K562 (cell line): Measurements from ENCODE around the gene ARFGAP1. TPM values are rescaled to one million over a fixed set of nuclear protein-coding genes. Genes with fewer than 3 reads are reported as not detected.
A peak's percentile ranks its signal among the peaks of the same experiment; 100 is the strongest.

Source experiments
- ATAC-seq: fragments of 200-7000 bp; cut with Tn5 transposase; 3 replicates; pipeline ENCODE4 v1.9.1; 2020; ENCODE audit warnings: moderate library complexity
- BruUV-seq: library from RNA; stranded (reverse); fragments of 400-500 nt; replicated peaks from 2 replicates; lab custom pipeline; 2021; lab: Mats Ljungman, UMichigan
- CTCF ChIA-PET: fragments of 300-600 bp; formaldehyde crosslinking; extraction: SDS; loops from one replicate; lab custom pipeline; 2021; ENCODE audit warnings: low intra/inter-chr PET ratio; lab: Yijun Ruan, JAX
- POLR2A ChIA-PET: fragments of 300-600, 350-650 bp; sonication (Branson Sonifier 250); formaldehyde crosslinking; extraction: SDS; loops from one replicate; lab custom pipeline; 2021; ENCODE audit warnings: antibody characterized with exemption, inconsistent platforms; lab: Yijun Ruan, JAX
- DNase-seq, 4 experiments: peaks; one replicate each; pipeline versions ENCODE4 v3.0.0 to v3.0.0-alpha.2; 2011 to 2018; ENCODE audit warnings: low spot score in 3 of 4, mixed read lengths in 3 of 4; ENCODE audit errors: extremely low read depth in 1 of 4
- FAIRE-seq: peaks from 2 replicates; lab custom pipeline; 2011; peaks lifted over from hg19 to GRCh38; lab: Jason Lieb, UNC
- H2AFZ ChIP-seq: 2 replicates; pipeline ENCODE4 v1.6.0; 2011; ENCODE audit warnings: low read depth, low read length, control low read depth, inconsistent platforms
- H3K27ac ChIP-seq: fragments of 200-600 bp; 3 replicates; pipeline ENCODE4 v1.8.0; 2011; ENCODE audit warnings: low read depth, mild to moderate bottlenecking, control low read depth, inconsistent platforms, low read length, moderate library complexity, mixed read lengths; ENCODE audit errors: extremely low read depth
- H3K27me3 ChIP-seq, 2 experiments: fragments of 300-600 bp in 1 of 2; 2 replicates in 1 of 2; 3 replicates in 1 of 2; pipeline versions ENCODE4 v1.6.0 to v1.8.0; 2011; ENCODE audit warnings: inconsistent platforms in 2 of 2, low read length in 2 of 2, mild to moderate bottlenecking in 1 of 2, mixed read lengths in 1 of 2, moderate library complexity in 1 of 2; ENCODE audit not compliant: control insufficient read depth in 2 of 2, insufficient read depth in 2 of 2
- H3K36me3 ChIP-seq: fragments of 300-600 bp; 3 replicates; pipeline ENCODE4 v1.8.0; 2011; ENCODE audit warnings: mild to moderate bottlenecking, low read length, inconsistent platforms; ENCODE audit not compliant: control insufficient read depth, insufficient read depth
- H3K4me1 ChIP-seq, 2 experiments: fragments of 200-600 bp in 1 of 2; replicated peaks in 1 of 2; 2 replicates in 1 of 2; 3 replicates in 1 of 2; pipeline versions ENCODE4 v1.5.1 to v1.8.0; 2011; ENCODE audit warnings: inconsistent platforms in 2 of 2, low read length in 2 of 2, mild to moderate bottlenecking in 1 of 2, mixed read lengths in 1 of 2, moderate library complexity in 1 of 2; ENCODE audit not compliant: control insufficient read depth in 2 of 2, insufficient read depth in 2 of 2
- H3K4me2 ChIP-seq: 2 replicates; pipeline ENCODE4 v1.6.1; 2011; ENCODE audit warnings: low read length, control low read depth, inconsistent platforms, mixed read lengths; ENCODE audit not compliant: insufficient read depth
- H3K4me3 ChIP-seq: fragments of 200-600 bp; sonication (generic), shearing (Covaris generic); 2 replicates; pipeline ENCODE4 v1.5.1; 2016; ENCODE audit warnings: control low read depth, inconsistent platforms
- H3K79me2 ChIP-seq: fragments of 200-600 bp; 3 replicates; pipeline ENCODE4 v1.8.0; 2011; ENCODE audit warnings: low read length, inconsistent platforms; ENCODE audit not compliant: control insufficient read depth, insufficient read depth
- H3K9ac ChIP-seq, 2 experiments: 2 replicates each; pipeline versions ENCODE4 v1.6.0 to v1.6.1; 2011; ENCODE audit warnings: low read depth in 2 of 2, low read length in 2 of 2, control low read depth in 1 of 2, inconsistent platforms in 1 of 2, mild to moderate bottlenecking in 1 of 2, mixed read lengths in 1 of 2; ENCODE audit not compliant: insufficient read depth in 1 of 2
- H3K9me1 ChIP-seq: one replicate; pipeline ENCODE4 v1.6.0; 2011; ENCODE audit warnings: inconsistent platforms, mild to moderate bottlenecking, low read length, moderate library complexity; ENCODE audit not compliant: control insufficient read depth, insufficient read depth
- H3K9me3 ChIP-seq: replicated peaks from 2 replicates; pipeline ENCODE4 v1.5.1; 2011; ENCODE audit warnings: low read depth, low read length, inconsistent platforms; ENCODE audit not compliant: control insufficient read depth, insufficient read depth
- H4K20me1 ChIP-seq: replicated peaks from 2 replicates; pipeline ENCODE4 v1.6.1; 2011; ENCODE audit warnings: low read length, inconsistent platforms, mixed read lengths; ENCODE audit not compliant: control insufficient read depth, insufficient read depth
- EGR1 ChIP-seq: fragments of 450-650 bp; conservative IDR thresholded peaks from 2 replicates; pipeline ENCODE4 v1.6.1; 2017; ENCODE audit warnings: mild to moderate bottlenecking
- SAFB2 ChIP-seq: fragments of 200-400 bp; formaldehyde crosslinking; IDR thresholded peaks from 2 replicates; pipeline ENCODE4 v1.6.1; 2018; ENCODE audit warnings: borderline replicate concordance, low read length, low read depth, moderate library complexity; ENCODE audit not compliant: severe bottlenecking
- SREBF1 ChIP-seq: fragments of 150-350 bp; IDR thresholded peaks from 2 replicates; pipeline ENCODE4 v1.6.1; 2014; ENCODE audit warnings: antibody characterized with exemption, low read depth, low read length, borderline replicate concordance
- ZFP36 ChIP-seq: fragments of 150-350 bp; IDR thresholded peaks from 2 replicates; pipeline ENCODE4 v1.6.1; 2018; ENCODE audit warnings: low read length, low read depth; ENCODE audit not compliant: partially characterized antibody
- WGBS: fragments of 100-300 bp; shearing (Covaris generic); methylation state at CpG from one replicate; pipeline ENCODE4 v1.1.6; 2016; ENCODE audit warnings: low coverage, mixed read lengths; ENCODE audit not compliant: insufficient coverage; ENCODE audit errors: missing lambda C conversion rate; 5-methylcytosine and 5-hydroxymethylcytosine counted together
- in situ Hi-C: fragments of 300-500 bp; cut with MboI; formaldehyde crosslinking; loops from 4 replicates; pipeline ENCODE4 v1.15.0; 2018; ENCODE audit warnings: inconsistent platforms, mixed read lengths
- intact Hi-C: fragments of 100-400 bp; cut with micrococcal nuclease; formaldehyde crosslinking; loops from 2 replicates; pipeline ENCODE4 v1.14.2; 2022
- polyA plus RNA-seq, 8 experiments: library from polyadenylated mRNA; depleted of rRNA in 4 of 8; stranded (reverse) in 5 of 8; unstranded in 3 of 8; fragments of >200 nt; fragmentation: Nextera tagmentation in 2 of 8; fragmentation: Illumina TruSeq in 1 of 8; extraction: Ambion mirVana in 2 of 8; extraction: Trizol in 1 of 8; gene quantifications; 2 replicates each; pipeline versions ENCODE4 v1.2.1 to v1.2.3, GENCODE V29; 2011 to 2014; ENCODE audit warnings: inconsistent platforms in 1 of 8, missing spikeins in 1 of 8
- total RNA-seq, 7 experiments: library from RNA; depleted of rRNA in 6 of 7; stranded (reverse); fragments of >200 nt in 6 of 7; fragmentation: Illumina TruSeq in 2 of 7; extraction: Trizol in 2 of 7; gene quantifications; 2 replicates each; pipeline versions ENCODE4 v1.2.1 to v1.2.3, GENCODE V29; 2011 to 2021; ENCODE audit warnings: low replicate concordance in 1 of 7

ARFGAP1 gene
- total and polyA plus RNA-seq, 9 of the 15 experiments (the other 6 are each of a cell fraction or from before 2014, with no cell fraction given): 0.53 to 102 (median 33.5) TPM

- intact Hi-C loops: no loop called here
- no peak for TF ChIP-seq SAFB2
- no peak for TF ChIP-seq EGR1
- TF ChIP-seq ZFP36: peak; percentile 7
- TF ChIP-seq SREBF1: no peak
- POLR2A ChIA-PET: no interaction called here
Observed at GRCh38 chr20:63306673-63307537, 34.3 kb downstream of the ARFGAP1 start.

More at GRCh38 chr20:63306673-63307537, 34.3 kb downstream of the ARFGAP1 start:
- no peak overlapping the region; a peak in 1 of 4 replicates for H3K9ac ChIP-seq
- H3K4me3 ChIP-seq: no peak overlapping the region
- H3K4me2 ChIP-seq: no peak overlapping the region
- H3K27ac ChIP-seq: no peak overlapping the region
- H3K9me3 ChIP-seq: no peaks in the 10 kb centered on the region
- FAIRE-seq (no peak), ATAC-seq (no peak), DNase-seq (no peak)
- BruUV-seq: no TSS peak
- no peaks in the 10 kb centered on the region for H3K36me3 ChIP-seq
- no peaks in the 10 kb centered on the region for H3K9me1 ChIP-seq
- no peak overlapping the region for H2AFZ ChIP-seq
- peaks cover 0 to 36% of the 10 kb centered on the region in 2 experiments; a peak in 2 of 5 replicates for H3K4me1 ChIP-seq
- no peaks in the 10 kb centered on the region for H3K79me2 ChIP-seq
- 0 out of 2 replicates have a peak, but pooled peaks cover 7% of the 10 kb centered on the region for H4K20me1 ChIP-seq
- WGBS: 34% methylated on average over 28 of the region's 35 CpGs
- CTCF ChIA-PET: no interaction called here
- in situ Hi-C loops: no loop called here
- H3K27me3 ChIP-seq: peaks cover 0 to 45% of the 10 kb centered on the region in 2 experiments; a peak in 2 of 5 replicates
